LNCAP (cell line): Measurements from ENCODE around the gene C1QTNF6.

Experiments used
- TF ChIP-seq, protein P1 (sequence below): fragments of 450-650 bp; IDR thresholded peaks from 2 replicates; pipeline ENCODE4 v1.5.1; 2017; ENCODE audit warnings: mild to moderate bottlenecking

The C1QTNF6 gene

DNA sequence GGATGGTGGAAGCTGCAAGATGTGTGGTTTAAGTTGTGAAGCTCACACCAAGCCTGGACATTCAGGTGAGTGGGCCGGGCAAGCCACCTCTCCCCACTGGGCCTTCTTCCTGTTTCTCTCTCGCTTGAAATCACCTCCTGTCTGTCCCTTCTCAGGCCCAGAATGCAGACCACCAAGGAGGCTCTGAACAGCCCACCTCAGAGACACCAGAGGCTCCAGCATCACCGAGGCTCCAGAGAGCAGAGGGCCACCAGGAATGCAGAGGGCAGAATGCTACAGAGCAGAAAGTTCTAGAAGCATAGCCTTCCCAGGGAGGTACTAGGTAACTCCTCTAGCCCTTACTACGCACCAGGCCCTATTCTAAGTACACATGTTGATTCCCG, 23.6 kb downstream of the C1QTNF6 start:
- TF ChIP-seq, protein P1, sequence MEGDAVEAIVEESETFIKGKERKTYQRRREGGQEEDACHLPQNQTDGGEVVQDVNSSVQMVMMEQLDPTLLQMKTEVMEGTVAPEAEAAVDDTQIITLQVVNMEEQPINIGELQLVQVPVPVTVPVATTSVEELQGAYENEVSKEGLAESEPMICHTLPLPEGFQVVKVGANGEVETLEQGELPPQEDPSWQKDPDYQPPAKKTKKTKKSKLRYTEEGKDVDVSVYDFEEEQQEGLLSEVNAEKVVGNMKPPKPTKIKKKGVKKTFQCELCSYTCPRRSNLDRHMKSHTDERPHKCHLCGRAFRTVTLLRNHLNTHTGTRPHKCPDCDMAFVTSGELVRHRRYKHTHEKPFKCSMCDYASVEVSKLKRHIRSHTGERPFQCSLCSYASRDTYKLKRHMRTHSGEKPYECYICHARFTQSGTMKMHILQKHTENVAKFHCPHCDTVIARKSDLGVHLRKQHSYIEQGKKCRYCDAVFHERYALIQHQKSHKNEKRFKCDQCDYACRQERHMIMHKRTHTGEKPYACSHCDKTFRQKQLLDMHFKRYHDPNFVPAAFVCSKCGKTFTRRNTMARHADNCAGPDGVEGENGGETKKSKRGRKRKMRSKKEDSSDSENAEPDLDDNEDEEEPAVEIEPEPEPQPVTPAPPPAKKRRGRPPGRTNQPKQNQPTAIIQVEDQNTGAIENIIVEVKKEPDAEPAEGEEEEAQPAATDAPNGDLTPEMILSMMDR, result no peak

DNA sequence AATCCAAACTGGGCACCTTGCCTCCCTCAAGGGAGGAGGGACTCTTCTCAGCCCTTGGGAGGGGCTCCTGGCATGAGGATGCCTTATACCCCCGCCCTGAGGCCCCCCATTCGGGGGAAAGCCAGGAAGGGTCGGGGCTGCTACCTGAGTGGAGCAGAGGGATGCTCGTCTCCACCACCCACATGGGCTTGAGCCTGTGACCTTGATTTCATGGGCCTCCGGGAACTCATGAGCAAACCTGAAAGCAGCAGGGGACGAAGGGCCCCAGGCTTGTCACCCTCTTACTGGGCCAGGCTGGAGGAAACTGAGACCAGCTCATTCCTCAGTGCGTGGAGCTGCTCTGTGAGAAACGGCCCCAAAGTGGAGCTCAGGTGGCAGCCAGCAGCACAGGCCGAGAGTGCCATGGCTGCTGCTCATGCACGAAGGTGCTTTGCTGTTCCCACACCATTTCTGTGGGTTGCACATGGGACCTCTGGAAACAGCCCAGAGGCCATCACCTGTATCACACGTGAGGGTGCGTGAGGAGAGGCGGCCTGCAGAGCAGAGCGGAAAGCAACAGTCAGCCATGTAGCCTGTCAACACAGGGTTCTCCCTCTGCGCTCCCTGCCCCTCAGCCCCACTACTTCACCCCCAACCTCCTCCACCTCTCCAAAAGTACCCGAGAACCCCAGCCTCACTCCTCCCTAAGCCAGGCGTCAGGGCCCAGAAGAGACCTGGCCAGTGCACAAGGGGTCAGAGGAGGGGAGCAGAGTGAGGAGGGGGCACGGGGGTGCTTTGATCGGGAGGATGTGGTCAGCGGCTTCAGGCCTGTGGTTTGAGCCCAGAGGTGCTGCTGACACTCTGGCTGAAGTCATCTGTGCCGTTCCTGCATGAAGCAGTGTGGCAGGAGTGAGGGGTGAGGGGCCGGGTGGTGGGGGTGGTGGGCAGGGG, 24.2 kb downstream of the C1QTNF6 start:
- TF ChIP-seq, protein P1, result no peak

DNA sequence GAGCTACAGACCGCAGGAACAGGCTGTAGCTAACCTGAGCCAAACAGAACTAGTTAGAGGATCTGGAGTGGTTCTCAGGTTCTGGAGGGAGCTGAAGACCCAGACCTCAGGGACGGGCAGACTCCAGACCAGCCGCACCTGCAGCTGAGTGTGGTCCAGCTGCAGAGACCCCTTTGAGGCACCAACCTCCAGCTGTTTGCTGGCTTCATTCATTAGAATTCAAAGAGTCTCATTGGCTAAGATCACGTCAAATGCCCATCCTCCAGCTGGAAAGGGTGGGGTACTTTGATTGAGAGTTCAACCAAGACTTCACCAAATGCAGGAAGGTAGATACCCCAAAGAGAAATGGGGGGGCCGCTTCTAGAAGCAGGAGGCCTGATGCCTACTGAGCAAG, 25.0 kb downstream of the C1QTNF6 start:
- TF ChIP-seq, protein P1, result no peak

DNA sequence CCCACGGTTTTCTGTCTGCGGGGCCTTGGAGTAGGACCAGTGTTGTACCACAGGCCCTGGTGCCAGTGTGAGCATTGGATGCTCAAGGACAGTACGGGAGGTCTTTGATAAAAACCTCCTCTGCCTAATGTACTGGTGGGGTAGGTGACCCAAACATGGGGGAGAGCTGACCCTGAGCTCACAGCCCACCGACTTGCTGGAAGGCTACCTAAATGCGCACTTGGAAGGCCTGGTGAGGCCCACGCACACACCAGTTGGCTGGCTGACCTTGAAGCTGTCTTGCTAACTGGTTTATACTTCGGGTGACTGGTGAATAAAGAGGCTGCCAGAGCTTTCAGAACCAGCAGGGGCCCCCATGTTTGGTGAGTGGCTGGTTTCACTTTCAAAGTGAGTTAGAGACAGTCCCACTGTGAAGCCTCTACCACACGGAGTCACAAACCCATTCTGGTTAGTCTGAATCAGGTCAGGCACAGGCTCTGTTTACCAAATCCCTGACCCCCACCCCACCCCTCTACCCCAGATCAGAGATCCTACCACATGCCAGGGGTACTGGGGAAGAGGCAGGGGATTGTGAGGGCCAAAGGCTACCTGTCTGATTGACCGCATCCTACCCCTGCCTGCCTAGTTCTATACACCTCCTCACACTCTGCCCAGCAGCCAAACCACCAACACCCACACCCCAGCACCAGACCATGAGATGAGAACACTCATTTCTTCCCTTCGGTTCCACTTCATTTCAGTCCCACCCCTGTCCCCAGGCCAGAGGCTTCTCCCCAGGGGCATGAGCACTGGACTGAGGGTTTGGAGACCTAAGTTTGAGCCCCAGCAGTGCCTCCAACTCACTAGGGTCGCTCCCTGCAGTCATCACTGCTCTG, 25.6 kb downstream of the C1QTNF6 start:
- TF ChIP-seq, protein P1, result no peak

DNA sequence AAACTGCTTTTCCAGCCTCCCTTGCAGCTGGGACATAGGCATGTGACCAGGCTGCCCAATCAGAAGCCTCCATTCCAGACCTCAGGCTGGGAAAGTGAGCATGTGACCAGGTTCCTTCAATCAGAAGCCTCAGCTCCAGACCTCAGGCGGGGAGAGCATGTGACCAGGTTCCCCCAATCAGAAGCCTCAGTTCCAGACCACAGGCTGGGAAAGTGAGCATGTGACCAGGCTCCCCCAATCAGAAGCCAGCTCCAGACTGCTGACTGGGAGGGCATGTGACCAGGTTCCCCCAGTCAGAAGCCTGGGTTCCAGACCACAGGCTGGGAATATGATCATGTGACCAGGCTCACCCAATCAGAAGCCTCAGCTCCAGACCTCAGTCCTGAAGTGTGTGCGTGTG, 26.6 kb downstream of the C1QTNF6 start:
- TF ChIP-seq, protein P1, result no peak

DNA sequence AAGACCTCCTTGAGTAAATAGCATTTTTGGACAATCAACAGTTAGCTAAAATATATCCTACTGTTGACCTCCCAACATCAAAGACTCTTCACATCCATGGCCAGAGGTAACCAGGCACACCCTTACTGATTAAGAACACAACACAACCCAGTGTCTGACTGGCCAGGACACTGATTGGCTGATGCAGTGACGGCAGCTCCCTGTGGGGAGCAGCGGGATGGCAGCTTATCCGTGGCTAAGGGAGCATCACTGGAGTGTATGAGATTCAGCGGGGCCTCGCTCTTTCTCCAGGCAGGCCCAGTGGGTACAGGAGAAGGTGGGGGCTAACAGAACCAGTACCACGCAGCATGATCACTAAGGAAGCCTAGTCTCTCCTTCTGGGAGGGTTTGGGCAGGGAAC, 28.0 kb downstream of the C1QTNF6 start:
- TF ChIP-seq, protein P1, result no peak

DNA sequence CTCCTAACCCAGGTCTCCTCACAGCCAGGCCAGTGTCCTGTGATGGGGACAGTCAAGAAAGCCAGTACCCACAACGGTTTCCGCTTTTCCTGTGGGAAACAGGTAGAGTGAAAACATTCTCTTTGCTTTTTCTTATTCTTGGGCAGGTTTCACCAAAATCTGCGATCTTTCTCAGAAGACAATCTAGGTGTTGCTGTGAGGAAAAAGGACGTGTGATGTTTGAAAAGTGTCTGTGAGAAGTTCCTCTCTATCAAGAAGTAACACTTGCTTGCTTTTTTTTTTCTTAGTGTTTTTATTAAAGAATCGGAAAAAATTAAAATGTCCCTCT, 29.1 kb downstream of the C1QTNF6 start:
- TF ChIP-seq, protein P1, result no peak
